Smooth muscle cell of bladder (primary cell): ENCODE data around the gene AFF2. TPM values are rescaled to one million over a fixed set of nuclear protein-coding genes. Genes with fewer than 3 reads are reported as not detected.

ENCODE experiments used
- total RNA-seq: library from RNA; depleted of rRNA; stranded (reverse); fragments of >200 nt; gene quantifications from 2 replicates; pipeline ENCODE4 v1.2.3, GENCODE V29; 2014

The AFF2 gene
- total RNA-seq: under 0.01 TPM in 1 of 2 replicates, not detected in the other

GRCh38 chrX:148500423-148501385 lies at the start of gene AFF2:
TSS of gene AFF2 (plus strand) at chrX:148500617. CDS start at chrX:148501098, 481 bp downstream.

